ENCODE results near the gene MCC.

DNA sequence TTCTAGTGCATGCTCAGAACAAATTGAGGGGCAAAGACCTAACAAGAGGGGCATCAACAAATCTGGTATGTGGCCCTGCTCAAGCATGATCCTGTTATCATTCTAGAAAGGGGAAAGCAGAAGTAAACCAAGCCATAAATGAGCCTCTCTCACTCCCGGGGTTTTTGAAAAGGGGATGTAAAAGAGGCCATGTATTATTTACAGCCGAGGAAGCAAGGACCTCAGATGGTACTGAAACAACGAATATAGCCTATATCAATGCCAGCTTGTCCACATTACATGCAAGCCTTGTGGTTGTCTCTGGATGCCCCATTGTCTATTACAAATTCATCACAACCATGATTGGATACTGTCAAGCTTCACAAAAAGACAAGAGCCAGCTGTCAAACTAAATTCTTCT lies 300.3 kb downstream of the MCC start:
- TF ChIP-seq EZH2 (IDR thresholded peaks at IDR 0.05; ENCODE audit: insufficient read depth, poor library complexity, severe bottlenecking) (no peak), EZH2phosphoT487 (IDR thresholded peaks at IDR 0.05; ENCODE audit: insufficient read depth, low read depth) (no peak)
